AG09319 (cell line): ENCODE results near the gene CRTC3.

Experiments used
- DNase-seq: peaks from one replicate; pipeline ENCODE4 v3.0.0-alpha.2; 2010; ENCODE audit warnings: low read depth; ENCODE audit errors: extremely low read depth
- CTCF ChIP-seq: IDR thresholded peaks from 2 replicates; pipeline ENCODE4 v1.5.1; 2011; ENCODE audit warnings: low read depth, mild to moderate bottlenecking, inconsistent platforms, low read length, moderate library complexity

CRTC3 gene

GRCh38 chr15:90529371-90530249, at the start of gene CRTC3:
CRTC3 (plus strand) TSS chr15:90529923; CDS start chr15:90530072, 149 bp downstream.
- no peak; the same call in none of the 2 replicates for TF ChIP-seq CTCF

GRCh38 chr15:90481023-90481422, 48.7 kb upstream of the CRTC3 start:
- DNase-seq, result no peak
- TF ChIP-seq CTCF, result no peak

More at GRCh38 chr15:90529371-90530249, at the start of gene CRTC3:
- DNase-seq, result no peak

- DNase-seq, result peak; percentile 28
- TF ChIP-seq CTCF, result peak; percentile 79
Observed at GRCh38 chr15:90482124-90483011, 47.4 kb upstream of the CRTC3 start.

GRCh38 chr15:90483012-90483307, 46.8 kb upstream of the CRTC3 start:
- no peak for DNase-seq
- no peak for TF ChIP-seq CTCF

GRCh38 chr15:90483637-90484036, 46.1 kb upstream of the CRTC3 start:
- no peak for DNase-seq
- TF ChIP-seq CTCF, result no peak

GRCh38 chr15:90487186-90487585, 42.5 kb upstream of the CRTC3 start:
- no peak for TF ChIP-seq CTCF
- DNase-seq, result no peak

GRCh38 chr15:90489514-90489913, 40.2 kb upstream of the CRTC3 start:
- DNase-seq, result no peak
- no peak for TF ChIP-seq CTCF
